ENCODE results near the gene TCN2. TPM values are rescaled to one million over a fixed set of nuclear protein-coding genes. Genes with fewer than 3 reads are reported as not detected.

Gene TCN2
- total and polyA plus RNA-seq, 9 of the 15 experiments (the other 6 are each of a cell fraction or from before 2014, with no cell fraction given) = 0.88 to 5.4 (median 1.7) TPM

DNA sequence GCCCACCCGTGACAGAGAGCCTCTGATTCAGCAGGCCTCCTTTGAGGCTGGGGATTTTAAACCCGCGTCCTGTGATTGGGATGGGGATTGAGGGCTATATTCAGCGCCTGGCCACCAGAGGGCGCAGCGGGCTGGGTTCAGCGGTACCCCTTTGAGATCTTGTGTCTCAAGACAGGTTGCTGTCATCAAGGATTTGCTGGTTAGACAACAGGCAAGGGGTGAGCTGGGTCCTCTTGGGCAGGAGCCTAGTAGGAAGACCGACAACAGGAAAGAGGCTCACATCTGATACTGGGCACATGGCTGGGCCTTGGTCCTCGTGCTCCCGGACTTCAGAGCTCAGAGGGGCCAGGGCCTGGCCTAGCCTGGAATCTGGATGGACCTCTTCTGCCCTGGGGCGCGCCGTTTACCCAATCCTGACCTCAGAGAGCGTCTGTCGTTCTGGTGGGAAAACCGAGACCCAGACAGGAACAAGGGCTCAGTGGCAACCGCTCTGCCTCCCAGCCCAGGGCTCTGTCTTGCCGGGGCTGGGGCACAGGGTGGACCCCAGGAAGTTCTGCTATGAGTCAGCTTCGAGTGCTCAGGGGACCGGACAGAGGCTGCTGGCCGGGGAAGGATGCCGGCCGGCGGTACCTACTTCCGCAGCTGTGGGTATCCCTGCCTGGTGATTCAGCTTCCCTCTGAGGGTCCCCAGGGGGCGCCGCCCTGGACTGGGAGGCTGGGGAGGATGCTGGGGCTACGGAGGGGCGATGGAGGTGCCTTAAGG, 27.7 kb downstream of the TCN2 start (continued):
- TF ChIP-seq TGIF2 (CRISPR knock-in tag; IDR thresholded peaks at IDR 0.05) (no peak), ZNF431 (CRISPR knock-in tag; IDR thresholded peaks at IDR 0.05) (no peak), KLF1 (tag; IDR thresholded peaks at IDR 0.05) (no peak), ZNF121 (CRISPR knock-in tag; conservative IDR thresholded peaks at IDR 0.05) (no peak), SRF (CRISPR knock-in tag; IDR thresholded peaks at IDR 0.05) (no peak), ADNP (tag; IDR thresholded peaks at IDR 0.05) (no peak), PHF21A (IDR thresholded peaks at IDR 0.05; ENCODE audit: borderline replicate concordance, low read depth) (peak; percentile 65; the same call in 1 of the 2 replicates), FOSL1 (tag; conservative IDR thresholded peaks at IDR 0.05) (peak; percentile 50), BHLHE40 (IDR thresholded peaks at IDR 0.05; ENCODE audit: low read length) (peak; percentile 67), CSDE1 (IDR thresholded peaks at IDR 0.05) (no peak), TRIM24 (IDR thresholded peaks at IDR 0.05) (no peak), E2F3 (CRISPR knock-in tag; IDR thresholded peaks at IDR 0.05) (no peak)
- TF ChIP-seq, protein P1, sequence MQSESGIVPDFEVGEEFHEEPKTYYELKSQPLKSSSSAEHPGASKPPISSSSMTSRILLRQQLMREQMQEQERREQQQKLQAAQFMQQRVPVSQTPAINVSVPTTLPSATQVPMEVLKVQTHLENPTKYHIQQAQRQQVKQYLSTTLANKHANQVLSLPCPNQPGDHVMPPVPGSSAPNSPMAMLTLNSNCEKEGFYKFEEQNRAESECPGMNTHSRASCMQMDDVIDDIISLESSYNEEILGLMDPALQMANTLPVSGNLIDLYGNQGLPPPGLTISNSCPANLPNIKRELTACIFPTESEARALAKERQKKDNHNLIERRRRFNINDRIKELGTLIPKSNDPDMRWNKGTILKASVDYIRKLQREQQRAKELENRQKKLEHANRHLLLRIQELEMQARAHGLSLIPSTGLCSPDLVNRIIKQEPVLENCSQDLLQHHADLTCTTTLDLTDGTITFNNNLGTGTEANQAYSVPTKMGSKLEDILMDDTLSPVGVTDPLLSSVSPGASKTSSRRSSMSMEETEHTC (IDR thresholded peaks at IDR 0.05) = peak; percentile 59; the same call in 1 of the 2 replicates
- TF ChIP-seq, protein P2, sequence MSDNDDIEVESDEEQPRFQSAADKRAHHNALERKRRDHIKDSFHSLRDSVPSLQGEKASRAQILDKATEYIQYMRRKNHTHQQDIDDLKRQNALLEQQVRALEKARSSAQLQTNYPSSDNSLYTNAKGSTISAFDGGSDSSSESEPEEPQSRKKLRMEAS (CRISPR knock-in tag; IDR thresholded peaks at IDR 0.05) = peak; percentile 39; the same call in 1 of the 2 replicates

All from K562 (cell line).